GM19351 (cell line): ENCODE data around the gene DNAH17.

Experiments
- ATAC-seq: cut with Tn5 transposase; IDR thresholded peaks from one replicate; pipeline ENCODE4 v1.9.1; 2021; ENCODE audit warnings: mild to moderate bottlenecking, moderate library complexity; ENCODE audit not compliant: unreplicated experiment

DNAH17 gene

DNA sequence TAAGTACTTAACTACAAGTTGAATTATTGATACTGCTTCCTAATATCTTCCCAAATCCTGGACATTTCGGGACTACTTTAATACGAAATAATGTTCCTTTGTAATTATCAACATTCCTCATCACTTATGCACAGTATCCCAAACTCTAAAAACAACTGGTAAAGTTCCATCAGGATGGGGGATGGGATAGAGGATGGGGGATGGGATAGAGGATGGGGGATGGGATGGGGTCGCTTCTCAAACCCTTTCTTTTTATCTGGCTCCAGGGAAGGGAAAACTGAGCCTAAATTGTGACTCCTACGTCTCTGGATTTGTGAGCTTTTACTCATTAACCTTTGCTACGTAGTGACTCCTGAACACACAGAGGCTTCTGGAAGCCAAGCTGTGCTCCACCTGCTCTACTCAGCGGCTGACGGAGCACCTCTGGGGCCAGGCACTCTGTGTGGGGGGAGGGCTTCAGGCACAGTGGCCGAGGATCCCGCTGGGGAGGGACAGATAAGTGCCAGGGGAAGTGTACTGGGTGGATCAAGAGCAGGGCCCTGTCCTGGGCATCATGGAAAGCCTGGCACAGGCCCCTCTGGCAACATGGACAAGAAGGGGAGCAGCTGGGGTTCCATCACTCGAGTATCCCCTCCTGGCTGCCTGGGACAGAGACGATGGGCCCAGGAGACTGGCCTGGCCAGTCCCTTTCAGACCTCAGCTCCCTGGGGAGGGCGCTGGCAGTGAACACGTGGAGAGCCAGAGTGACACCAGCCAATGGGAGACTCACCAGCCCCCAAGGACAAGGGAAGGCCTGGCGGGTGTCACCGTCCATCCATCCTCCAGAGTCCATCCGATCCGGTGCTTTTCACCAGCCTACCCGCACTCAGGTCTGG lies 142.5 kb downstream of the DNAH17 start:
- no peak for ATAC-seq

DNA sequence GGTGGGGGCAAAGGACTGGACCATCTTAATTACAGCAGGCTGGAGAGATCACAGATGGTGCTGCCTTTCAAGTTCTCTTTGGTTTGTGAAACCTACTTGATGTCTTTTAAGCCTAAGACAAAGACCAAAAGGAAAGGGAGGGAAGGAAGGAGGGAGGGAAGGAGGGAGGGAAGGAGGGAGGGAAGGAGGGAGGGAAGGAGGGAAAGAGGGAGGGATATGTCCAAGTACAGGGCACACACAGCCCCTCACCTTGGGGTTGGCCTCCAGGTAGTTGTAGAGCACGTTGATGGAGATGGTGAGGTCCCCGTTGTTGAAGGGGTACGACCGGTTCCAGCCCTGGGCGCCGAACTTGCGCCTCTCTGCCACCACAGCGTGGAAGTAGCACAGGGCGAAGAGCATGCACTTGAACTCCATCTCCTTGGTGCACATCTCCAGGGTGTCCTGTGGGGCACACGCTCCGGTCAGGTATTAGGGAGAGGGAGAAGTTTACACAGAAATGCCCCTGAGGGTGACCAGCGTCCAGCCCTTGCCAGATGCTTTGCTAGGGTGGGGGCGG lies 143.3 kb downstream of the DNAH17 start:
- ATAC-seq, result no peak

DNA sequence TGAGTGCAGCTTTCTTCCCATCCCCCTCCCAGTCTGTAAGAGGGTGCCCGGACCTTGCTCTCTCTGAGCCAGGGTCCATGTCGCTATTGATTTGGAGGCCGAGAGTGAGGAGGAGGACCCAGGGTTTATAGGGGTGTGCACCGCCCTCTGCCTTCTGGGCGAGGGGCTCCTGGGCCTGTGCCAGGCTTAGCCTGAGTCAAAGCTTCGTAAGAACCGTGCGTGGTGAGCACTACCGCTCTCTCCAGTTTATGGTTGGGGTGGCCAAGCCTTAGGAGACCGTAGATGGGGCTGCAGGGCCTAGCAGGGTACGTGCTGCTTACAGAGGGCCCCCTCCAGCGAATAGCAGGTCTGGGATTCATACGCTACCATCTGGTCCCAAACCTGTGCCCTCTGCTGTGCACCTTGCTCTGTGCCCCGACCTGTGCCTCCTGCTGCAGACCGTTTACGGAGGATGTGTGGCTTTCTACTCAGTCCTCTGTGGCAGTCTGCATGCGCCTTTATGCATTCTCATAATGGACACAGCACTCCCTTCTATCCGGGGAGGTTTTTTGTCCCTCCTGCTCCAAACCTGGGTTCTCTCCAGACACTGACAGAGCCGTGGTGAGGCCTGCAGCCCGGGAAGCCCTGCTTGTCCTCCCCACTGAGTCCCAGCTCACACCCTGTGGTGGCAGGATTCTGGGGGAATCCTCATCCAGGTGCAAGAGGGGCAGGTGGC lies 144.0 kb downstream of the DNAH17 start:
- ATAC-seq, result no peak

DNA sequence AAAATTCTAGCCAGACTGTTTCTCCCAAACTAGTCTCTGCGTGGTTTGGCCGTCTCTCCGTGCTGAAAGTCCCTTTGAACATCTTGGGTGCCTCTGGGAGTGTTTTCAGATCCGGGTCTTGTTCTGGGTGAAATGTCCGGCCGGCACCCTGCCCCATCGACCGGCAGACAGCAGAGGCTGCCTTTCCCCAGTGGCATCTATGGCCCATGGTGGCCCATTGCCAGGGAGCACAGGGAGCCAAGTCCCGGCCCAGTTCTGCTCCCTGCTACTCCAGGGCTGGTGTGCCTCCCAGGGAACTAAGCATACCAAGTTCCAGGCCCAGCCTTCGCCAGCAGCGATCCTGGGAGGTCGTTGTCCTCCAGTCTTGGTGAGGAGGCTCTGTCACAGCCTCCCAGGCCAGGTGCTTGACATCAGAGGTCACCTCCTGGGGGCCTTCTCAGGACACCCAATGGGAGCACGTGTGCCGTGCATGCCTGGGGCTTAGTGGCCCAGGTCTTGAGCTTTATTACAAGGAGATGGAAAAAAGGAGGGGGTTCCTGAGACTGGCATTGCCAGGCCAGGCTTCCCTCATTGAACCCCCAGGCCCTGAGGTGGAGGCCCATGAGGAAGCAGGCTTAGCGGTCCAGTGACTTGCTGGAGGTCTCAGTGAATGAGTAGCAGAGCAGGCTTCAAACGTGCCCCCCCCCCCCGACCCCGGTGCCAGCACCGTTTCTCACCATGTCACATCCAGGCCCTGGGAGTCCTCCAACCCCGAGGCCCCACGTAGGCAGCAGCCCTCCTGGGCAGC lies 144.8 kb downstream of the DNAH17 start:
- no peak for ATAC-seq

DNA sequence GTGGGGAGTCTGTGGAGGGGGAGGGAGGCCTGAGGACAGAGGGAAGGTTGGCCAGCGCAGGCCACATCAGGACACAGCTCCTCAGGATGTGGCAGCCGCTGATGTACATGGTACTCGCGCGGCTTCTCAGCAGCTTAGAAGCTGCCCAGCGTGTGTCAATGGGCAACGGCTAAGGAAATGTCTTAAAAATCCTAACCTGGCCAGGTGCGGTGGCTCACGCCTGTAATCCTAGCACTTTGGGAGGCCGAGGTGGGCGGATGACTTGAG lies 145.6 kb downstream of the DNAH17 start:
- ATAC-seq, result no peak

DNA sequence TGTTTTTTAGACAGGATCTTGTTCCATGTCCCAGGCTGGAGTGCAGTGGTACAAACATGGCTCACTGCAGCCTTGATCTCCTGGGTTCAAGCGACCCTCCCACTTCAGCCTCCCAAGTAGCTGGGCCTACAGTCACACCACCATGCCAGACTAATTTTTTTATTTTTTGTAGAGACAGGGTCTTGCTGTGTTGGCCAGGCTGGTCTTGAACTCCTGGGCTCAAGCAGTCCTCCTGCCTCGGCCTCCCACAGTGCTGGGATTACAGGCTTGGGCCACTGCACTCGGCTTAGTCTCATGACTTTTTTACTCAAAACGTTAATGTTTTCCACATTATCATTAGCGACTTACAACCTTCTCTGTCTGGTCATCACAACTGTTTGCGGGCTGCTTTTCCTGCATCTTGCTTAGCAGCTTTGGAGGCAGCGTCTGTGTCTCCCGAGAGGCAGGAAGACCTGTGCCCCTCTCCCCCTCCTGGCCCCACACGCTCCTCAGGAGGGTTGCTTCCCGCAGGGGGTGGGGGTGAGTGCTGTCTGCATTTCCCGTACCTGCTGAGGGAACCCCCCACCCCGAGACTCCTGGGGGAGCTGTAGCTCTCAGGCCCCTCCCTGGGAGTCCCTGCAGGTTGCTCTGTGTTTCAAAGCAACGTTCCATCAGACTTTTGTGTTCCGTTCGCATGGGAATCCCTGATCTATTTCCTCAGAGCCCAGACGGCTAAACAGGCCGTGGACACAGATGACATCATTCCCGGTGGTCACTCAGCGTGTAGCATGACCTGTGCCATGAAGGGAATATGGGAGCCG lies 146.1 kb downstream of the DNAH17 start:
- no peak for ATAC-seq

DNA sequence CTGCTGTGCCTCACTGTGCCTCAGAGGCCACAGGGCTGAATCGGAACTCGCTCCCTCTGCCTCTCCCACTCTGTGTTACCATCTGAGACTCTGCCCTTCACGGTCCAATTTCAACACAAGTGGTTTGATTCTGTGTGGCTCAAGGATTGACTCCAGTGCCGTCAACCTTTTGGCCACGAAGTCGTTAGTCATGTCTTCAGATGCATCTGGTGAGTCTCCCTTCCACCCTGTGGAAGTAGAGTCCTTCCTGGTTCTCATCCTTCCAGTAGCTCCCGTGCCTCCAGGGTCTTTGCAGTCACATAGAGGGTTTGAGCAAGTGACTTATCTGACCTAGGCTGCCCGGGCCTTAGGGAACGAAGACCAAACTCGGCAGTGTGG lies 147.6 kb downstream of the DNAH17 start:
- no peak for ATAC-seq

DNA sequence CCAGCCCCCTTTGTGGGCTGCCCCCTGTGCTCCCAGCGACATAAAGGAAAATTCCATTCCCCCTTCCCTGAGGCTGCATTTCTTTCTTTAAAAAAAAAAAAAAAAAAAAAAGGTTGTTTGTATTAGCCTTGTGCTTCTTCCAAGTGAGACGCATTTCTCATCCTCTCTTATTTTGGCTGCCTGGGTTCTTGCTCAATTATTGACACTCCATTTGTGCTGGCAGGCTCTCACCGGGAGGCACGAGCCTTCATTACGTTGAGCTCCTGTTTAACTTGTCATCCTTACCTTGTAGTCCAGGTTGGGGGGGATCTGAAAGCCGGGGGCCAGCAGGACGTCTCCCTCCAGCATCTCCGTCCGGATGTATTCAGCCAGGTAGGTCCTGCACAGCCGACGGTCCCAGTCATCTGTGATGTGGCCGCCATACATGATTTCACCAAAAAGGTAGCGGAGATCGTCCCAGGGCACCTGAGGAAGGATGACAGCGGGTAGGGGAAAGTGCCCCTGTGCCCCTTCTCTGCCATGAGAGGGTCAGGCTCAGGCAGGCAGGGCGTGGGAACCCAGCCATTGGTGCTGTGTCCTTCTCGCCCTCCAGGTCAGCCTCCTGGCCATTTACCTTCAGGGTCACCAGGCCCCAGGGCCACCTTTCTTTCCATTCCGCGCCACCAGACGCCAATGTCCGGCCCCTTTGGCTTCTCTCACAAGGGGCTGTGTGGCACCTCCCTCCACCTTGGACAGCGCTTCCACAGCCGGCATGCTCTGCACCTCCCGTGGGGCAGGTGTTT lies 148.2 kb downstream of the DNAH17 start:
- ATAC-seq, result no peak

DNA sequence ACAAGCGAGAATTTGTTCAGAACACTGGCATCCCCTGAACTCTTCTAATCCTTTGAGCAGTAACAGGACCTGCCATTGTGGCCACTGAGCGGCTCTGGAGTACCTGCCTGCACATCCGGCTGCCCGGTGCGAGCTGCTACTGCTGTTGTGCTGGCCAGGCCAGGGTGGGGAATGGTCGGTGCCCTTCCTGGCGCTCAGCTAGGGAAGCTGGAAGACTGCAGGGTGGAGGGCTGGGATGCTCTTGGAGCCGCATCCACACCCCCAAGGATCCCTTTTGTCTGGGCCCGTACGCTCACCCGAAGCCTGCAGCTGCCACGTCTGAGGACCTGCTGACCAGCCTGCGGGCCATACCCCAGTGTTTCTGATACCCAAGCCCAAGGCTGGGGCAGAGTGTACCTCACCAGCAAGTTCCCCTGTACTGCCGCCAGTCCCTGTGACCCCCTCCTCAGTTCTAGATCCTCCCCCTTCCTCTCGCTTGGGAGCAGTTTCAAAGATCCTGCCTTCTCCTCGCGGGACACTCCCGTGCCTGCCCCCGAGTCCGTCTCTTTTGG lies 149.1 kb downstream of the DNAH17 start:
- no peak for ATAC-seq

DNA sequence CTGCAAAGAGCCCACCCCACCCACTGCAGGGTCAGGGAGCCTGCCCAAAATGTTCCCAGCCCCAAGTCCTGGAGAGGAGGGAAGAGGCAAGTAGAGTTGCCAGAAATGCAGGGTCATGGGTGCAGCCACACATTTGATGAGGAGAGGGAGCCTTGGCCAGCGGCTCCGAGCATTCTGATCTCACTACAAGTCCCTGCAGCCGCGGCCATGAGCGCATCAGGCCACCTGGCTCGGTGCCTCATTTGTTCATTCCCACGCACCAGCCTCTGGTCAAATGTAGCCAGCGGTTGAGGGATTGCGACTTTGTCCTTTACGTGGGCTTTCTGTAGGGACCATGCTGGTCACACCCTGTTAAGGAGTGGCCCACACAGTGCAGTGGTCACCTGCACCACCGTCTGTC lies 150.1 kb downstream of the DNAH17 start:
- no peak for ATAC-seq

DNA sequence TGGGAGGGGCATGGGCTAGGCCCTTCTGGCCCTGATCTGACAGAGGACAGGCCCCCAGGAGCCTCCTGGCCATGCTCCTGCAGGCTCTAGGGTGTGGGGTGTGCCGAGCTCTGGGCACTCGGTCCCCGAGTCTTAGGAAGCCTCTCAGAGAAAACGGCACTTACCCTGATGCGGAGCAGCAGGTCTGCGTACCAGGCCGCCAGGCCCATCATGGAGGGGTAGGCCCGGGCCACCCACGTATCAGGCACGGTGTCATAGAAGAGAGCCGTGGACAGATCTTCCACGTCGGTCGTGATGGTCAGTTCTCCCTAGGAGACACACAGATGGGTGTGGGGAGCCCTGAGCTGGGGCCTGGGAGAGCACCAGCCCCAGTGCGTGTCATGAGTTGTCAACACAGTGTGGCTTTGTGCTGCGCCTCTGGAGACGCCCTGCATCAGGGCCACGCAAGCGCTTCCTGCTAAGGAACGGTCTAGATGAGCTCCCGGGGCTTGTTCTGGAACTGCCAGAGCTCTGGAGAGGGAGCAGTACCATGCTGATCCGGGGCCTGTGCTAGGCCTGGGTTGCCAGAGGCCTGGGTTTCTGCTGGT lies 150.8 kb downstream of the DNAH17 start:
- no peak for ATAC-seq

DNA sequence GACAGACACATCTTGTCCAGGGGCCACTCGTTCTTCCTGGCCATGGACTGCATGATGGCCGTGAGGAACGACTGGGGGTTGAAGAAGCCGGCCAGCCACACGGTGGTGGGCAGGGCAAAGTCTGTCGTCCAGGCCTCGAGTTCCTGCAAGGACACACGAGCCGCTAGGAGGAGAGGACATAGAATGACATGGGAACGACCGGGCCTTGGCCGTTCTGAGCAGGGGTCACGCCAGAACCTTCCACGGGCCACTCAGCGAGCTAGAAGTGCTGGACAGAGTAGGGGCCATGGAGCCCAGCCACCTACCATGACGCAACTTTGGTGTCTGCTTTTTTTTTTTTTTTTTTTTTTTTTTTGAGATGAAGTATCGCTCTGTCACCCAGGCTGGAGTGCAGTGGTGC lies 151.8 kb downstream of the DNAH17 start:
- ATAC-seq, result no peak

DNA sequence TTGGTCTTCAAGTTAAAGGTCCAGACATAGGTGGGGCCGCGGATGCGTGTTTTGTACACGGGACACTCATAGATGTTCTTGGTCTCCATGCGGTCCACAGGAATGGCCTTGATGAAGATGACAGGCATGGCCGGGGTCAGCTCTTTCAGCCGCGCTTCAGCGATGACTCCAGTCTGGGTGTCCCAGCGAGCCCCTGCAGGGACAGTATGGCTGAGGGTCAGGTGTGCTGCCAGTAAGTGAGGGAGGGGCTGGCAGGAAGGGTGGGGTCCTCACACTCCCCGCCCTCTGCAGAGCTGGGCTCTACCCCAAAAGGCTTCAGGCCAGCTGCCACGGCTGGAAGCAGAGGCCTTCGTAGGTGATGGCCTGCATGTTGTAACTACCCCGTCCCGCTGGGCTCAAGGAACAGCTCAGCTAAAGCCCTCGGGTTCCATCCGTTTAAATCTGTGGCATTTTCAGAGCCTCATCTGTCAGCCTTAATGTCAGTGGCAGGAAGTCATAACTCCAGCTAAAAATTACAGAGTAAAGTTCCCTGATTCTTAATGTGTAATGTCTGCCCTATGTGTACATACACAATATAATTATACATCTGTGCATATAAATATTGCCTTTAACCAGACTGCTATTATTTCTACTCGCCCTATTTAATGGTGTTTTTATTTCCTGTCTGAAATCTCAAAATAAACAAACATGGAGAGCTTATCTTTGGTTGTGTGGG lies 153.1 kb downstream of the DNAH17 start:
- no peak for ATAC-seq

DNA sequence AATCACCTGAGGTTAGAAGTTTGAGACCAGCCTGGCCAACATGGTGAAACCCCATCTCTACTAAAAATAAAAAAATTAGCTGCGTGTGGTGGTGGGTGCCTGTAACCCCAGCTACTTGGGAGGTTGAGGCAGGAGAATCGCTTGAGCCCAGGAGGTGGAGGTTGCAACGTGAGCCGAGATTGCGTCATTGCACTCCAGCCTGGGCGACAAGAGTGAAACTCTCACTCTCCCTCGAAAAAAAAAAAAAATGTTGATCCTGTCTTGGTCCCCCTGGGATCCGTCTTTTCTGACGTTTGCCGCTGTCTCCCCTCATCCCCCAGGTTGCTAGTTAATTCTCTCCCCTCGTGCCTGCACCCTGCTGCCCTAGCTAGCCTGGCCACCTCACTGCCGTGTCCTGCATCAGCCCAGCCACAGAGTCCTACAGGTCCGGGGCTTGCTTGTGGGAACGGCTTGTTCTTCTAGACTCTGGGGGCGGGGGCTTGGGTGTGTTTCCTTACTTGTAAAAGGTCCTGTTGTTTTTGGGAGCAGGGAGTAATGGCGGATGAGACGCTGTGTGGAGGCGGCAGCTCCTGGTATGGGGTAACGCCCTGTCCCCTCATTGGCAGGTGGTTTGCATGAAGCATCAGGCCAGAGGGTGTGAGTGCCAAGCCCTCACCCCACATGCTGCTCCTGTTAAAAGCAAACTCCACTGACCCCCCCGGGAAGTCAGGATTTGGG lies 154.2 kb downstream of the DNAH17 start:
- ATAC-seq, result no peak

DNA sequence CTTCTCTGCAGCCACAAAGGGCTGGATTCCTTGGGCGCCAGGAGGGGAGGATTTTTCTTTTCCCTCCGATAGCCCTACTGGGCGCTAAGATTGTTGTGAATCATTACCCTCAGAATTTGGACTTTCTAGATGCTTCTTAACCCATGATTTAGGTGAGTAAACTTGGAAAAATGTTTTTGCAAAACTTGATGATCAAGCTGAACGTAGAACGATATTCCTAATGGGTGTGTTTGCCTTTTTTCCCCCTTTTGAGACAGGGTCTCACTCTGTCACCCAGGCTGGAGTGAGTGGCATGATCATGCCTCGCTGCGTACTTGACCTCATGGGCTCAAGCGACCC lies 155.0 kb downstream of the DNAH17 start:
- ATAC-seq, result no peak

DNA sequence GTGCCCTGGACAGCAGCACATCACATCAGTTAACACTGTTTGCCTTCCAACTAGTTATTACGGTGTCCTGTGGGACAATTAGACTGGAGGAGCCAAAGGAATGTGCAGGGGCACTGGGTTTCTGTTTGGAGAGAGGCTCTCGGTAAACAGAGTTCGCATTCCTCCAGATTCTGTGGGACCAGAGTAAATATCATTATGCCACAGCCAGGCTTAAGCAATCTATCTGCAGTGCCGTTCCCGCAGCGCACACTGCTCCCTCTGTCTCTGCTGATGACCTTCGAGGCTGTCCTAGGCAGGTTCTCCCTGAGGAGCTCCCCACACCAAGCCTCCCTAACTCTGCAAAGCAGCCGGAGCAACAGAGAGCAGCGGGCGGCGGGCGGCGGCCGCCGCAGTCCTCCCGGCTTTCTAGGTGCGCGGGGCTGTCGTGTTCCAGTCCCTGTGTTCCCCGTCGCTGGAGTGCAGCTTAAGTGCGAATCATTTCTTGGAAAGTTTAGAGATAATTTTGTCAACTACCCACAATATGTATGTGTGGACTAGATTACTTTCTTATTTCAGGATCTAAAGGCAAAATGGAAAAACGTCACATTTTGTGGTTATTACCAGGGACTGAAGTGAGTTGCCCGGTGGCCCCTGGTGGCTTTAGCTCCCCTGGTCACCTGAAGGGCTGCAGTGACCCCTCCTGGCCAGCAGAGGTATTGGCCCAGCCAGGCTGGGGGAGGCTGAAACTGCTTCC lies 155.5 kb downstream of the DNAH17 start:
- no peak for ATAC-seq

DNA sequence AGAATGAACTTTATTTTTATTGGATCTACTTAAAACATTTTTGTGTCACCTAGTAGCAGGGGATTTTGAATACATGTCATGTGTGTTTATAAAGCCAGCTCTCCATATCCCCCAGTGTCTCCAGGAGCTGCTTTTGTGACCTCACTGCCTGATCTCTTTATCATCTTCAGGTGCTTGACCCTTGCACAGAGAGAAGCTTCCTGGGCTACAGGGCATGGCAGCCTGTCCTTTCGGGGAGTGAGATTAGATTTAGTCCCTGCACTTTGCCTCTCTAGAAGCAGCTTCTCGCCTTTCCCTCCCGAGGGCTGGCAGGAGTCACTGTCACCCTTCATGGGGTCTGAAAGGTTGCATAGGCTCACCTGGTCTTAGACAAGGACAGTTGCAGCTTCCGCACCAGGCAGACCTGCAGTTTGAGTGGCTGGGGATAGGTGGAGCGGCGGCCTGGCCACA lies 156.1 kb downstream of the DNAH17 start:
- no peak for ATAC-seq
